GM12872 (cell line): ENCODE data around the gene TRIM41.

ENCODE experiments used
- CTCF ChIP-seq: IDR thresholded peaks from 3 replicates; pipeline ENCODE4 v1.5.1; 2011; ENCODE audit warnings: low read depth, mild to moderate bottlenecking, low read length, moderate library complexity; ENCODE audit not compliant: insufficient read depth

TRIM41 gene

DNA sequence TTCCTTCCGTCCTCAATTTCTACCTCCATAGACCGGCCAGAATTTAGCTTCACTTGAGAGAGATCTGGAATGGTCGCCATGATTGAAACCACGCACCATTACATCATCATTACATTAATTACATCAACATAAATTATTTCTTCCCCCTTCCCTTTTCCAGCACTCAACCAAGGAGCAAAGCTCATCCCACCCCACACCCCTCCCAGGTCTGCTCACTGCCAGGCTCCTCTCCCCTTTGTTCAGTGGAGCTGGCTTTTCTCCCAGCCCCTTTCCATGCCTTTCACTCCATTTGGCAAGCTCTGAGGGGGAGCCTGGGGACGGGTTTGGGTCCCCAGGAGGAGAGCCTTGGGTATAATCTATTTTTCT lies 12.2 kb downstream of the TRIM41 start:
- TF ChIP-seq CTCF = no peak

GRCh38 chr5:181235689-181236366 lies 12.7 kb downstream of the TRIM41 start:
- TF ChIP-seq CTCF = no peak

DNA sequence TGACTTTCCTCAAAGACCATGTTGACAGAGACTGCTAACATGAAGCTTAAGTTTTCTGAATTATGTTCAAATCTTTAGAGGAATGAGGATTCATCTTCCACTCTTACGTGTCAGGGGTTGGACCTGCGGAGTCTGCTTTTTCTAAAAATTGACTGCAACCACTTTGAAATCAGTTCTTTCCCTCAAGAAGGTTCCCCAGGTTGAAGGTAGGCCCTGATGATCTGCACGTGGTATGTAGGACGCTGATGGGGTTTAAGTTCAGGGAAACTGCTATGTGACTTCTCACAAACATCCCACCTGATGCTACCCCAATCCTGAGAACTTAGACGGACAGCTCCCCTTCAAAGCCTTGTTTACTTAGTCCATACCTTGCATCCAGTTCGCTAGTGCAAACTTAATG lies 13.4 kb downstream of the TRIM41 start:
- no peak for TF ChIP-seq CTCF

GRCh38 chr5:181236954-181237641 lies 14.0 kb downstream of the TRIM41 start:
- TF ChIP-seq CTCF = no peak

- TF ChIP-seq CTCF = no peak
These were observed 14.8 kb downstream of the TRIM41 start for GRCh38 chr5:181237729-181238385.

DNA sequence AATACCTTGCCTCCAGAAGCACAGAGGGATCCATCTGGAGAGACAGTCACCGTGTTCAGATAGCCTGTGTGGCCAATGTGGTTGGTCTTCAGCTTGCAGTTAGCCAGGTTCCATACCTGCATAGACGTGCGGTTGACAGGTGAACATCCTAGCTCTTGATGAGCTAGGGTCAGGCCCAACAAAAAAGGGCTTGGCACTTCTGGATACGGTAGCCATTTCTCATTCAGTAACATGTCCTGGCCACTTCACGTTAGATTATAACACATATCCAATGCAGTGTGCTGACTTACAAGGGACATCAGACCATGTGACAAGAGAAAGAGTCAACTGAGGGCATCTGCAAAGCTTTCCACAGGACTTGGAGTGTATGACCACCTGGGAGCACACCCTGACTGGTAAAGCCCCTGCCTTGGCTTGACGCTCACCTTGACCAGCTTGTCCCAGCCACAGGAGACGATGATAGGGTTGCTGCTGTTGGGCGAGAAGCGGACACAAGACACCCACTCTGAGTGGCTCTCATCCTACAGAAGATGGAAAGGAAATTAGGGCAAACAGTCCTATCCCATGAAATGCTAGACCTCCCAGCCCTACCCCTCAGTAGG lies 16.1 kb downstream of the TRIM41 start:
- TF ChIP-seq CTCF = no peak

DNA sequence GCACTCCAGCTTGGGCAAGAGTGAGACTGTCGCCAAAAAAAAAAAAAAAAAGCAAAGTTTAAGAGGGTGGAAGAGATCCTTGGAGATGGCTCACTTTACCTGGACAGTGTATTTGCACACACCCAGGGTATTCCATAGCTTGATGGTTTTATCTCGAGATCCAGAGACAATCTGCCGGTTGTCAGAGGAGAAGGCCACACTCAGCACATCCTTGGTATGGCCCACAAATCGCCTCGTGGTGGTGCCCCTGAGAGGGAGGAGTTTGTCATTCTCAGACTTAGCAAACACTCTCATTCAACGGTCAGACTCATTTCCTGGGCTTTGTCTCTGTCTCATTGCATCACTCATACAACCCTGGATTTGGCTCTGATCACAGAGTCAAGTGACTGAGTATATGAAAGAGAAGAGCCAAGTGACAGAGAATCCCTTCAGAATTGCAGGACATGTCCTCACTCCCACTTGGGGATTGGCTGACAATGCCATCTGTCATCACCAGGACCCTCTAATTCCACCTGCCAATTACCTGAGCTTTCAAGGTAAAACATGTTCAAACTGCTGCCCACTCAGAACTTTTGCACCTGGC lies 18.4 kb downstream of the TRIM41 start:
- TF ChIP-seq CTCF = no peak
